Muscle of arm (tissue), 14 donors: ENCODE data around the gene ERV3-1. TPM values are rescaled to one million over a fixed set of nuclear protein-coding genes. Genes with fewer than 3 reads are reported as not detected.
A peak's percentile ranks its signal among the peaks of the same experiment; 100 is the strongest.
"Not testable (repeated sequence)": the region's sequence is repeated elsewhere in the genome, so short reads cannot be mapped to it uniquely, and the experiment has no call there.

ENCODE experiments used
- DNase-seq: peaks from one replicate; pipeline ENCODE4 v3.0.0-alpha.2; 2013
- long read RNA-seq, 11 donors: transcript quantifications; one replicate each; lab custom pipeline, GENCODE V29; 2026
- polyA plus RNA-seq, 12 donors: library from polyadenylated mRNA; unstranded; fragments of 120-200 nt; gene quantifications; one replicate each; pipeline ENCODE4 v1.2.1, GENCODE V29; 2013; ENCODE audit not compliant: insufficient read length in 12 of 12

The ERV3-1 gene
- 10 to 100 TPM in 10 of 12 donors, 1 to 10 TPM in 1, not detected in 1; 7.4 to 35.7 (median 16.4) TPM for polyA plus RNA-seq
- long read RNA-seq, donor 1, transcript ERV3-1-201 (2 exons, 2,719 nt) = major isoform, 13 of 13 reads
- long read RNA-seq, donor 1, partial matches to known transcripts = 0 of 13 reads
- long read RNA-seq, donor 1, other reads (novel, unspliced or antisense) = 0 of 13 reads
- long read RNA-seq, donor 2, partial matches to known transcripts = 0 of 3 reads
- long read RNA-seq, donor 2, other reads (novel, unspliced or antisense) = 0 of 3 reads
- long read RNA-seq, donor 3, partial matches to known transcripts = 0 of 2 reads
- long read RNA-seq, donor 3, other reads (novel, unspliced or antisense) = 0 of 2 reads
- long read RNA-seq, donor 4, partial matches to known transcripts = 0 of 3 reads
- long read RNA-seq, donor 4, other reads (novel, unspliced or antisense) = 0 of 3 reads
- long read RNA-seq, donor 5, partial matches to known transcripts = 0 of 6 reads
- long read RNA-seq, donor 5, other reads (novel, unspliced or antisense) = 0 of 6 reads
- long read RNA-seq, donor 6, partial matches to known transcripts = 0 of 3 reads
- long read RNA-seq, donor 6, other reads (novel, unspliced or antisense) = 0 of 3 reads
- long read RNA-seq, donor 7, transcript ERV3-1-201 (2 exons, 2,719 nt) = major isoform, 5 of 5 reads
- long read RNA-seq, donor 7, partial matches to known transcripts = 0 of 5 reads
- long read RNA-seq, donor 7, other reads (novel, unspliced or antisense) = 0 of 5 reads
- long read RNA-seq, donor 8, transcript ERV3-1-201 (2 exons, 2,719 nt) = major isoform, 10 of 10 reads
- long read RNA-seq, donor 8, partial matches to known transcripts = 0 of 10 reads
- long read RNA-seq, donor 8, other reads (novel, unspliced or antisense) = 0 of 10 reads
- long read RNA-seq, donor 9, partial matches to known transcripts = 0 of 2 reads
- long read RNA-seq, donor 9, other reads (novel, unspliced or antisense) = 0 of 2 reads
- long read RNA-seq, donor 10, partial matches to known transcripts = 0 of 2 reads
- long read RNA-seq, donor 10, other reads (novel, unspliced or antisense) = 0 of 2 reads
- long read RNA-seq, donor 11, partial matches to known transcripts = 0 of 6 reads
- long read RNA-seq, donor 11, other reads (novel, unspliced or antisense) = 0 of 6 reads

- peak; percentile 94 for DNase-seq
Measured at GRCh38 chr7:65006094-65006992, at the start of gene ERV3-1. Gene ERV3-1, minus strand, starts transcription at chr7:65006687. Its CDS starts 13,661 bp downstream, at chr7:64993026.

- not testable (repeated sequence) for DNase-seq
Measured at GRCh38 chr7:65055786-65056185, 49.3 kb upstream of the ERV3-1 start.

GRCh38 chr7:65054466-65054994 lies 48.0 kb upstream of the ERV3-1 start:
- DNase-seq = not testable (repeated sequence)

- not testable (repeated sequence) for DNase-seq
Measured at GRCh38 chr7:65051654-65052053, 45.2 kb upstream of the ERV3-1 start.

GRCh38 chr7:65051139-65051538 lies 44.7 kb upstream of the ERV3-1 start:
- not testable (repeated sequence) for DNase-seq

GRCh38 chr7:65046329-65046728 lies 39.8 kb upstream of the ERV3-1 start:
- DNase-seq = not testable (repeated sequence)

- not testable (repeated sequence) for DNase-seq
Measured at GRCh38 chr7:65045589-65045988, 39.1 kb upstream of the ERV3-1 start.

- DNase-seq = peak; percentile 30
Measured at GRCh38 chr7:65038767-65039166, 32.3 kb upstream of the ERV3-1 start.

GRCh38 chr7:65037740-65038688 lies 31.5 kb upstream of the ERV3-1 start:
- peak; percentile 92 for DNase-seq

GRCh38 chr7:65036526-65036925 lies 30.0 kb upstream of the ERV3-1 start:
- peak; percentile 31 for DNase-seq

- DNase-seq = not testable (repeated sequence)
Measured at GRCh38 chr7:65035469-65035868, 29.0 kb upstream of the ERV3-1 start.

- DNase-seq = not testable (repeated sequence)
Measured at GRCh38 chr7:65034120-65034782, 27.8 kb upstream of the ERV3-1 start.

GRCh38 chr7:65033391-65033790 lies 26.9 kb upstream of the ERV3-1 start:
- DNase-seq = not testable (repeated sequence)

GRCh38 chr7:65025023-65025422 lies 18.5 kb upstream of the ERV3-1 start:
- DNase-seq = not testable (repeated sequence)

GRCh38 chr7:65020978-65021377 lies 14.5 kb upstream of the ERV3-1 start:
- not testable (repeated sequence) for DNase-seq

GRCh38 chr7:65009881-65010280 lies 3.4 kb upstream of the ERV3-1 start:
- not testable (repeated sequence) for DNase-seq

- not testable (repeated sequence) for DNase-seq
Measured at GRCh38 chr7:65009394-65009793, 2.9 kb upstream of the ERV3-1 start.

GRCh38 chr7:65007036-65007435 lies 549 bp upstream of the ERV3-1 start:
- not testable (repeated sequence) for DNase-seq

- no peak for DNase-seq
Measured at GRCh38 chr7:65004575-65004974, 1.9 kb downstream of the ERV3-1 start.
